ENCODE data around the gene CLDN18. TPM values are rescaled to one million over a fixed set of nuclear protein-coding genes. Genes with fewer than 3 reads are reported as not detected.

CLDN18 gene
- polyA plus RNA-seq, 1 donor: 0.39 TPM

DNA sequence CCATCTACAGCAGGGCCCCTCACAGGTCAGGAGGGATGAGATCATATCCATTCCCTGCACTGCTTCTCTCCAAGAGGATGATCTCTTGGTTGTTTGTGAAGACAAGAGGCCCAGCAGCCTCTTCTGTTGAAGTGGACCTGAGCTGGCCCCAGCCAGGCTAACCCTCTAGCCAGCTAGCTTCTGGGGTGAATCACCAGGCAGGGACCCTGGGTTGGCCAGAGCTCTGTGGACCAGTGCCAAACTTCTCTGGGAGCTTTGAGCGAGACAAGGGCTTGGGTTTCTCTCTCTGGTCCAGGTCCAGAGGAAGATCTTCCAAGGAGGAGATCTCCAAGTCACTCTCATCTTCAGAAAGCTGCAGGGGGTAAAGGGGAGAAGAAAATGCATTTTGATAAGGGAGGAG is 52.7 kb downstream of the CLDN18 start:
- no peak for DNase-seq (ENCODE audit: low read depth)

DNA sequence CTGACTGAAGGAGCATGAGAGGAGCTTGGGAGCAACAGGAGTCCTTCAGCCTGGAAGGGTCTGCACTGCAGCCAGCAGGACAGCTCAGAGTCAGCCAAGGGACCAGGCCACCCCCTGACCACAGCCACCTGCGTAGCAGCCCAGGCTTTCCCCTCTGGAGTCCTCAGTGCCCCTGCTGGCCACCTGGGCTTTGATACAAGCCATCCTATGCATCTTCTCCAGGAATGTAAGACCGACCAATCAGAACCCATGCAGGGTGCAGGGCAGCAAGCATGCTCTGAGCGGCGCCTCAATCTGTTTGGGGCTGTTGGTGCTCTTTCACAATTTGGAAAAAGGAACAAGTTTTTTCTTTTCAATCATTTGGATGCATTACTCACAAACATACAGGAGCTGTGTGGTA is 53.5 kb downstream of the CLDN18 start:
- no peak for DNase-seq (ENCODE audit: low read depth)

DNA sequence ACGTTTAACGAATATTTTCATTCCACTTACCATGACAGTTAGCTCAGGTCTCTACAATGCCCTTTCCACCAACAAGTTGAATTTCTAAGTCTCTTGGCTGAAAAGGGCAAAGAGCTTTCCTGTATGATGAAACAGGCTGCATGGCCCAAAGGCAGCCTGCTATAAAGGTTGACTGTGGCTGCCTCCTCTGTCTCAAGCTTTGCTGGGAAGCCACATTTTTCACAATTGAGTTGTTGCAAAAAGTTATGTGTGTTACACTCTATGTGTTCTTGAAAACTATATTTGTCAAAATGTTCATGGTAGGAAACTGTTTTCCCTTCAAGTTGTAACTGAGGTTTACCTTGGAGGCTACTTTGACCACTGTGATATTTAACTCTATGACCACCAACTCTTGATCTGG is 56.0 kb downstream of the CLDN18 start:
- no peak for DNase-seq (ENCODE audit: low read depth)

DNA sequence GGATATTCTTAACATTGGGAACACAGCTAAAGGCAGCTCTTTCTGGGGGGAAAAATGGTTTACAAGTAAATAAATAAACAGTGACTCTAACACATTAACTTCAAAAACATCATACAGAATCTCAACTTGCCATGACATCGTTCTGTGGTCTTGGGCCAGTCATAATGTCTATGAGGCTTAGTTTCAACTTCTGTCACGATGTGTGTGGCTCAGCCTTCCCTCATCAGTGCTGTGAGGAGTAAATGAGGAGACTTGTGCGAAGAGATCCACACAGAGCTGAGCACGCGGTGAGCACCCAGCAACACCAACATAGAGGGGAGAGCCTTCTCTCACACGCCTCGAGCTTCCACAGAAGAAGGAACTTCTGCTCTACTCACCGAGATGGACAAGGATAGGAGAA is 56.4 kb downstream of the CLDN18 start:
- DNase-seq (ENCODE audit: low read depth): no peak

DNA sequence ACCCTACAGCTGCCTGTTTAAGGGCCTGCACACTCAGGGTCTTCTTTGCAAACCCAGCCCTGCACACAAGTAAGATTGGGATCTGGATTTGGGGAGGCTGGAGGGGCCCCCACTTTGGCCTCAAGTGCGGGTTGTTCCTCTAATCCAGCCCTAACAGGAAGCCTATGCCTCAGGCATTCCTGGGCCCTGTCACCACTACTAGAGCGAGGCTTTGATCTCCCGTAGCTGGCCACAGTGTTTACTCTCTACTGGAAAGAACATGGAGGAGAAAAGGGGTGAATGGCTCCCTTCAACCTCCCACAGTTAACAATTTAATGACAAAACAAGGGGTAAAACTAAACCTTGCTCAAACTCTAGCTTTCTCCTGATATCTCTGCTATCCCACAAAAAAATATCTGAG is 57.0 kb downstream of the CLDN18 start:
- no peak for DNase-seq (ENCODE audit: low read depth)

DNA sequence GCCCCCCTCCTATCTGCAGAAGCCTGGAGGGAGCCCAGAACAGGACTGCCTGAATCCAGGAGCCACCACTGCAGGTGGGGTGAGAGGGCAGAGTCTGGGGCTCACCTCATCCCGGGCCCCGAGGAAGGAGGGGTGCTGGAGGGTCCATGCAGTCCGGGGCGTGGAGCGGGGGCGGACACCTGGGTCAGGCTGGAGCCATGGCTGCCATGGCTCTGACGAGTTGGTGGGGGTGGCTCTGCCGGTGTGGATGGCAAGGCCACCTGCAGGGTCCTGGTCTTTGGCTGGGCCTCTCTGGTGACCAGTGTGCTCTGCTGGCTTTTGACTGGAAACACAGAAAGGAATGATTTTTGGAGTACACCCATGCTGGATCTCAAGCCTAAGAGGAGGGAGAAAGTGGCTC is 58.1 kb downstream of the CLDN18 start:
- DNase-seq (ENCODE audit: low read depth): no peak

DNA sequence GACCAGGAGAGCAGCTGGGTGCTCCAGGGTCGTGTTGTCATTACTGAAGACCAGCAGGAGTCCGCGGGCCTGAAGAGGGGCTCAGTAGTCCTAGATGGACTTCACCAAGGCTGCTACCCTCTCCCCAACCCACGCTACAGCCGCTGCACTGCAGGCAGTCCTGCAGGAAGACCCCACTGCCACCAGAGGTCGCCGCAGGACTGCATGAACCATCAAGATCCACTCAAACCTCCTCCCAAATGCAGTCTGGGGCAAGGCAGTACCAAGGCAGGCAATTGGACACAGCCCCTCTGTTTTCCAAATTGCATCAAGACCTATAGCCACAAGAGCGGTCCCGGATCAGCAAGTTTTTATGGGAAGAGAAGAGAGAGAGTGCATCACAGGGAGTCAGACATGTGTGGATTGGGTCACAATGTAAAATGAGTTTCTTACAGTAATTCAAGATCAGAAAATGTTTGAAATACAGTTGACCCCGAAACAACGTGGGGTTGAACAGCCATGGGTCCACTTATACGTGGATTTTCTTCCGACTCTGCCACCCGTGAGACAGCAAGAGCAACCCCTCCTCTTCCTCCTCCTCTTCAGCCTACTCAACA is 58.7 kb downstream of the CLDN18 start:
- DNase-seq (ENCODE audit: low read depth): peak; percentile 36

DNA sequence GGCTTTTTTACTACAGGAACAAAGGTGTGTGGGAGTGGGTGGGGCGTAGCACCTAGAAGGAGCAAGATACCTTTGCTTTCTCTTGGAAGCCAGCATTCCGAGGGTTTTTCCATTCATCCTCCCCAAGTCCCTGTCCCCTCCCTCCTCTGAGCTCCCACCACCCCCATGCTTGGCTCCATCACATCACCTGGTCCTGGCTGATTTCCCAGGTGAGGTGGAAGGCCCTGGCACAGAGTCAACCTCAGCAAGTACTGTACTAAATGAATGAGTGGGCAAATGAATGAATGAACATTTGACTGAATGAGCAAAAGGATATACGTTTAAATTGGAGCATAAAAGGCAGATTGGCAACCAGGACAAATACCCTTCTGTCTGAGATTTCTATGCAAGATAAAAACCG is 60.0 kb downstream of the CLDN18 start:
- DNase-seq (ENCODE audit: low read depth): no peak

DNA sequence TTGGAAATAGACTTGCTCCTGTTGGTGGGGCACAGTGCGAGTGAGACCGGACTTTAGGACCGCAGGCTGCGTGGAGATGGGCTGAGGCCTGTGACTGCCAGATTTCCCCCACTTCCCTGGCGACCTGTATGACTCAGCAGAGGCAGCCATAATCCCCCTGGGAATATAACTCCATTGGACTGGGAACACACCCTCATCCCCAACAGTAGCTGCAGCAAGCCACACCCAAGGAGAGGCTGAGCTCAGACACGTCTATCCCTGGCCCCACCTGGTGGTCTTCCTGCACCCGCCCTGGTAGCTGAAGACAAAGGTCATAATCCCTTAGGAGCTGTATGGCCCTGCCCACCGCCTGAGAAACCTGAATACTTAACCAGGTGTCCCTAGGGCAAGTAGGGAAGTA is 62.8 kb downstream of the CLDN18 start:
- no peak for DNase-seq (ENCODE audit: low read depth)

DNA sequence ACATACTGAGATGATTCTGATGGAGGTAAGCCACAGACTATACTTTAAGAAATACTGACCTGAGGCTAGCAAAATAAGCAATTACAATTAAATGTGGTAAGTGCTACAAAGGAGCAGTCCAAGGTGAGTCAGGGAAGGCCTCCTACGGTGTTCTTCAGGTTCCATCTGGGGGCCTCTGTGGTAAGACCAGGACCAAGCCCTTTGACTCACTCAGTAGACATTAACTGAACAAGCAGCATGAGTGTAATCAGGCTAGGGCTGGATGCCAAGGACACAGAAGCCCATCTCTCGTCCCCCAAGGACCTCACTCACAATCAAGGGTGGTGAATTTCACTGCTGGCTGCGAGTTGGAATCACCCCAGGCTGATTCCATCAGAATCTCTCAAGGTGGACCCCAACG is 68.1 kb downstream of the CLDN18 start:
- no peak for DNase-seq (ENCODE audit: low read depth)

DNA sequence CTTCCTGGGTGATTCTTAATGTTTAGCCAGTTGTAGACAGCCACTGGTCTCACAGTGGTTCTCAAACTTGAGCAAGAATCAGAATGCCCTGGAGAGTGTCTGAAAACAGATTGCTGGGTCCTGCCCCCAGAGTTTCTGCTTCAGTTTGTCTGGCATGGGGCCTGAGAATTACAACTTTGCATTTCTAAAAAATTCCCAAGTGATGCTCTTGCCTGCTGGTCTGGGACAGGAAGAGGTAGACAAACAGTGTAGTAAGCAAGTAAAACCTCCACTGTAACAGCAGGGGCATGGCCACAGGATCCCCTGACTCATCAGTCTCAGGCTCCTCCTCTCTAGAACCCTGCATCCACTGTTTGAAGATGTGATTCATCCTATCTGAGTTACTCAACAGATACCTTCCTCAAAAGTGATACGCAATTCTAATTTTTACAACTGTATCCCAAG is 69.0 kb downstream of the CLDN18 start:
- DNase-seq (ENCODE audit: low read depth): no peak

DNA sequence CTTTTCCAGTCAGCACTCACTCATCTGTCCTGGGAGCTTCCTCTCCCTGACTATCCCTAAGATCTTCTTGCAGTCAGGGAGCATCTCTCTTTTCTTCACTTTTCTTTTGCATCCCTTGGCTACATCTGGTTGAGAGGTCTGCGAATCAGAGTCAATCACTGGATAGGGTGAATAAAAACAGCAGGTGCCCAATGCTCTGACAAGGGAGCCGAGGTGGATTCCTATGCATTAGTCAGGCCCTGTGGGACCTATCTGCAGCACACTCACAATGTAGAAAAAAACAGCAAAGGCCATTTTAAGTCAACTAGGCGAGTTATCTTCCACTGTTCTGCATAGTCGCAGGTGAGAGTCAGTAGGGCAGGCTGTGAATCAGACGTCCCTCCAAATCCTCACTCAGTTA is 69.9 kb downstream of the CLDN18 start:
- DNase-seq (ENCODE audit: low read depth): no peak

DNA sequence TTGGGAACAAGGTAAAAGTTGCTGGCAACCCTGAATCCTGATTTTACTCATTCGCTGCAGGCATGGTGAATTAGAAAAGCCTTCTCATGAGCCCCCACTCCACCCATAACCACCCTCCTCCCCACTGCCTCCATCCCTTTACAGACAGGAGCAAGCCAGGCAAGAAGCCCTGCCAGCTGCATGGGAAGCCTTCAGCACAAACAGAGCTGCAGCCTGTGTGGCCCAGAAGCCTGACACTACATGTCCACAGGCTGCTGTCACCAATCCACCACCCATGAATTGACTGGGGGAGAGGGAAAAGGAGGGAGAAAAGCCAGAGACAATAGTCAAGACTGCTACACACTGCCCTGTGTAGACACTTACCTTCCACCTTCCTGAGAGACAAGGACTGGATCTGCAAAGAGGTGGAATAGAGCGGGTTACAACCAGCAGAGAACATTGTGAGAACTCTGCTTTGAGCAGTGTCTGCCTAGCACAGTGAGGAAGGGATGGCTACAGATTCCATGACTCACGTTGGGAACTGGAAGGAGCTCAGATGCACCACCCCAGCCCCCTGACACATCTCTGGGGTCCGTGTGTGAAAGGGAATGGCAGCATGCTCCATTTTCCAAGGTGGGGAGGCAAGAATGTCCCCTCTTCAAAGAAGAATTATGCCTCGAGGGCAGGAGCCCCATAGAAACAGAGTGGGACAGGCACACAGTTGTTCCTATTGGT is 71.6 kb downstream of the CLDN18 start:
- DNase-seq (ENCODE audit: low read depth): no peak

DNA sequence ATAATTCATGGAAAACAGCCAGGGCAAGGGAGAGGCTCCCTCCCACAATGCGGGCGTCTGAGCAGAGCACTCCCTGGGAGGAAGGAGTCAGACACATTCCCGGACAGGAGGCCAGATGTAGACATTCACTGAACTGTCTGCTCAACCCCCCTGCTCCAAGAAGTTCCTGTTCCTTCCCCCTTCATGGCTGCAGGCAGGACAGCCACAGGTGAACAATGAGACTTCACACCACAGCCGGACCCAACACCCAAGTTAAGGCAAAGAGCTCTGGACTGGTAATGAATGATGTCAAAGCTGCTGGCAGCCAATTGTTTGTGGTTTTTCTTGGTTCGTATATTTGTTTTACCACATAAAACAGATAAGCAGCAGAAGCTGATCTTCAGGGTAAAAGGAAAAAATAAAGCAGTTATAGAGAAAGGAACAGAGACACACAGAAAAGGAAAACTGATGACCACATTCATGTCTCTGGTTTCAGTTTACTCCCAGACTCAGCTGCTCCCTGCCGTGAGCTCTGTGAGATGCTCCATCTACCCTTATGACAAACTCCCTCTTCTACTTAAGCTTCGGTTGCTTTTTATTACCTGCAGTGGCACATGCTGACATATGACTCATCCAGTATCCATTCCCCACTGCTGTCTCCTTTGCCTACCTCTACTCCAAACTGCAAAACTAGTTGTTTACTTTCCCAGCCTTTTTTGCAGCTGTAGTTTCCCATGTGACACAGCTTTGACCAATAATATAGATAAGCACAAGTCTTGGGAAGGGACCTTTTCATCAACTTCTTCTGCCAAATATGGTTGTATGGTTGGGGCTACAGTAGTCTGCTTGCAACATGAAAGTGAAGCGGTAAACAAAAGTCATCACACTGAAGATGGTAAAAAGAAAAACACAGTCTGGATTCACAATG is 72.4 kb downstream of the CLDN18 start:
- no peak for DNase-seq (ENCODE audit: low read depth)

DNA sequence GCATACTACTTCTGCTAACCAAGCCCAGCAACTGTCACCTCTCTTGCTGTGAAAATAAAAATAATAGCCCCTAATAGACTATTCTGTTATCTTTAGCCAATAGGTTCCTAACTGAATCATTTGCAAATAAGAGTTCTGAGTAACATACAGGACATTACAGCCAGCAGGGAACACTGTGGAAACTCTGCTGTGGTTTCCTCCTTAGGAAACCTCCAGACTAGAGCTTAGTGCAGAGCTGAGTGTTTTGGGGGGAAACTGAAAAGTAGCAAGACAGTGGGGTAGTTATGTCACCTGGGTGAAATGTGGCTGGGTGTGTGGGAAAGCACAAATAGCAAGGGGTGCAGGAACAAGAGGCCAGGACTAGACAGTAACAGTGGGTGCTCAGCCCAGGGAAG is 73.0 kb downstream of the CLDN18 start:
- DNase-seq (ENCODE audit: low read depth): no peak

Other genes with a start within 250 kb of the CLDN18 start
- gene SOX14, start 245.8 kb upstream of the CLDN18 start, polyA plus RNA-seq (ENCODE audit: insufficient read length): not detected
- 6.9 TPM for gene DZIP1L, start 105.4 kb downstream of the CLDN18 start, polyA plus RNA-seq (ENCODE audit: insufficient read length)
- gene A4GNT, start 122.2 kb downstream of the CLDN18 start, polyA plus RNA-seq (ENCODE audit: insufficient read length): not detected
- gene DBR1, start 164.8 kb downstream of the CLDN18 start, polyA plus RNA-seq (ENCODE audit: insufficient read length): 9.4 TPM
- 43.7 TPM for gene ARMC8, start 177.1 kb downstream of the CLDN18 start, polyA plus RNA-seq (ENCODE audit: insufficient read length)

Measured in forelimb muscle (tissue), 1 donor.